GM21825 (cell line): Measurements from ENCODE around the gene ATP6V0A1.

ENCODE experiments used
- ATAC-seq: cut with Tn5 transposase; IDR thresholded peaks from one replicate; pipeline ENCODE4 v1.9.1; 2021; ENCODE audit warnings: mild to moderate bottlenecking, moderate library complexity; ENCODE audit not compliant: unreplicated experiment

ATP6V0A1 gene

DNA sequence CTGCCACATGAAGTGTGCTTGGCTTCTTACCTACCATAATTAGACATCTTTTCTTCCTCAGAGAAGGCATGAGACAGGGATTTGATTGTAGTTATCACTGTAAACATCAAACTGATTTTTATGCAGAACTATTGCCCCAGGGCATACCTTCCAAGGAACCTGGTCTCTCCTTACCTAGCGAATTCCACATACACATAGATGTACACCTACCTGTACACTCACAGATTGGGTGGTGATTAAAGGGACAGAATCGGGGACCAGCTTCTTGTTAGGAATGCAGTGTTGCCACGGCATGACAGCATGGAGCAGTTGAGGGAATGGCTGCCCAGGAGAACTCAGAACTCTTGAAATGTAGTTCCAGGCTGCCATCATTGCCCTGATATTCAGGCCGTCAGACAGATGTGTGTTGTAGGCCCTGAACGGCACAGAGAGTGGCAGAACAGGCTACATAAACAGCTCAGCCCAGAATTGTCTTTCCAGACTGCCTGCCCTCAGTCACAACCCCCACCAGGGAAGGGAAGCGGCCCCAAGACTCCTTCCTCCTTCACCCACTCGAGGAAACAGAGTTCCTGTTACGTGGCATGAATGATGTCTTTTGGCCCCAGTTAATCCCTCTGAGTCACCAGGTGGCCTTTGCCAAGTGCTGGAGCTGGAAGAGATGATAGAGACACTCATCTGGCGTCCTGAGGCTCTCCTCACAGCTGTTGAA lies 59.5 kb downstream of the ATP6V0A1 start:
- ATAC-seq, result no peak

DNA sequence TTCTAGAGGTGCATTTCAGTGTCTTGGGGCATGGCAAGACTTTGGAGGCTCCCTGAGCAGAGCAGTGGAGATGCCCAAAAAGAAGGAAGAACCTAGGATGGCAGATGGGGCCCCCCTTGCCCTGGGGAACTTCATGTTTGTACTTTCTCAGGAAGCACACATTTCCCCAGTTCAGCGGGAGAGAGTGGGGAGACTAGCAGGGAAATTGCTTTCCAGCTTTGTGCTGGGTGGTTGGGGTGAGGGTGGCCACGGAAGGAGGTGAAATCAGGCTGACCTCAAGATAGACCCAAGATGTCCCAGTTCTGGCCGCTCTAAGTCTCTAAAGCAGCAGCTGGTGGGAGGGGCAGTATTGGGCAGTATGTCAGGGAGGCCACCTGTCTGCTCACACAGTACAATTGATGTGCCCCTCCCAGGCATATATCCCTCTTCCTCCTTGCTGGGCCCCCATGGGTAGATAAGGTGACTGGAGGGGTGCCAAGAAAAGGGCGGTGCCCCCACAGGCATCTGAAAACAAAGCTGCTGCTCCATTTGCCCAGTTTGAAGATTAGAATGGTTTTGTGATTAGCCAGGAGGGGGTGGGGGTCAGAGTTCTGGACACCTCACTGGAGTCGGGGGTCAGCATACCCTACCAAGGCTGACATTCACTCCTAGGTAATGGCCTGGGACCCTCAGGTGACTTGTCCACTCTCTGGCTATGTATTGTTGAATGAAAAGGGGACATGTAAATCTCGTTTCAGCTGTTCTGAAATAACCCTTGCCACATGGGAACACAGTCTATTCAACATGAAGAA lies 60.3 kb downstream of the ATP6V0A1 start:
- no peak for ATAC-seq

- no peak for ATAC-seq
These were observed 61.1 kb downstream of the ATP6V0A1 start for GRCh38 chr17:42519546-42520491.

DNA sequence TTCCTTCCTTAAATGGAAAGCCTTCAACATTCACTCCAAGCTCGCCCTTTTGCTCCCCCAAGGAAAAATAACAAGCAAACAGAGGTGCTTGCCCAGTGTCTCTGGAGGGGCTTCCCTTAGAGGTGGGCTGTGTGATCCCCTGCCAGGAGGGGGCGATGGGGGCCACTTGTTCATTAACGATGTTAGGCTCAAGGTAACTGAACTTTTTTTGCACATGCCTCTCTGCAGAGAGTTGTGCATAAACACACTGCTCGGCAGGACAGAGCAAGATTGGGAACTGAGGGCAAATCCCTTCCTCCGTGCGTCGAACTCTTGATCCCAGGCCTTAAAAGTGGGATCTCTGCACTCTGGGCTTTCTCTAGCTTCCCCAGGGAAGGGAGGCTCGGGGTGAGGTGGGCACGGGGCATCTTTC lies 61.9 kb downstream of the ATP6V0A1 start:
- ATAC-seq, result no peak

- no peak for ATAC-seq
These were observed 62.4 kb downstream of the ATP6V0A1 start for GRCh38 chr17:42521036-42521435.

DNA sequence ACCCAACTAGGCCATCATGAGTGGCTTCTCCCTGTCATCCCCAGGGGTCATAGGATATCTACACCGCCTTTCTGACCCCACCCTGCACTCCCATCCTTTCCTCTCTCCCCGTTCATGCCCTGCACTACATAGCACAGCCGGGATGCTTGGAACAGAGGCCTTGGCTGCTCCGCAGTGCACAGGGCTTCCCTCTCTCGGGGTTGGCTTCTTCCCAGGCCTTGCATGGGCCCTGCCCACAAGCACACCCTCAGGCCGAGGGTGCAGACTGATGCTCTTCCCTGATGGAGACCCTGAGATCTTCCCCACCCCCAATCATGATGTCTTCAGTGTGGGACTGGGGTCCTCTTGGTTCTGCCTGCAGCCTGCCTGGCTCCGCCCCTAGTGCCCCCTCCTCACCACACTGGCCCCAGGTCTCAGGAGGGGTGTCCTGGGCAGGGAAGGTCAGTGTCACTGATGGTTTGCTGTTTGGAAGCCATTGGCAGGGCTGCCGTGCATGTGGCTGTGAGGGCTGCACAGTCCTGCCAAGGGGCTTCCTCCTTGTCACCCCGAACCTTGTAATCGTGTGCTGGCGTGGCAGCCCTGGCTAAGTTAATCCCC lies 63.1 kb downstream of the ATP6V0A1 start:
- ATAC-seq, result no peak

GRCh38 chr17:42522263-42522790 lies 63.6 kb downstream of the ATP6V0A1 start:
- no peak for ATAC-seq

GRCh38 chr17:42522798-42523278 lies 64.2 kb downstream of the ATP6V0A1 start:
- ATAC-seq, result no peak

GRCh38 chr17:42525221-42525620 lies 66.5 kb downstream of the ATP6V0A1 start:
- no peak for ATAC-seq

DNA sequence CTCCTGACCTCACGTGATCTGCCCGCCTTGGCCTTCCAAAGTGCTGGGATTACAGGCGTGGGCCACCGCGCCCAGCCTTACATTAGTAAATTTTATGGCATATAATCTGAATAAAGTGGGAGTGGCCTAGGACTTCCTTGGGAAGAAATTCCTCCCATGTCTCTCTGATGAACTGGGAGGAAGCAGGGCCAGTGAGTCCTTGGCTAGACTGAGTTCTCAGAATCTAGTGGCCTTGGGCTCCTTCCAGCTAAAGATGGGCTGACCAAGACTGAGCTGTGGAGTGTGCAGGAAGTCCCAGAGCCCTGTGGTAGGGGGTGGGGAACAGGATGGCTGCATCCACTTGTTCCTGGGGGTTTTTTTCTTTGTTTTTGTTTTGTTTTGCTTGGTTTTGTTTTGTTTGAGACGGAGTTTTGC lies 67.4 kb downstream of the ATP6V0A1 start:
- ATAC-seq, result no peak

DNA sequence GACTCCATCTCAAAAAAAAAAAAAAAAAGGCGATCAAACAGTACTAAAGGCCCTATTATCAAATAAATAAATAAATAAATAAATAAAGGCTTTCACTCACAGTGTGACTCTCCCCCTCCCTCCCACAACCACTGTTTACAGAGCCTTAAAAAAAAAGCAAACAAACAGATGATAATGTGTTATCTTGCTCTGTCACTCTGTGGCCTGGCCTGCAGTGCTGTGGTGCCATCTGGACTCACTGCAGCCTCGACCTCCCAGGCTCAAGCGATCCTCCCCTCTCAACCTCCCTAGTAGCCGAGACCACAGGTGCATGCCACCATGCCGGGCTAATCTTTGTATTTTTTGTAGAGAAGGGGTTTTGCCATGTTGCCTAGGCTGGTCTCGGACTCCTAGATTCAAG lies 69.3 kb downstream of the ATP6V0A1 start:
- ATAC-seq, result no peak

DNA sequence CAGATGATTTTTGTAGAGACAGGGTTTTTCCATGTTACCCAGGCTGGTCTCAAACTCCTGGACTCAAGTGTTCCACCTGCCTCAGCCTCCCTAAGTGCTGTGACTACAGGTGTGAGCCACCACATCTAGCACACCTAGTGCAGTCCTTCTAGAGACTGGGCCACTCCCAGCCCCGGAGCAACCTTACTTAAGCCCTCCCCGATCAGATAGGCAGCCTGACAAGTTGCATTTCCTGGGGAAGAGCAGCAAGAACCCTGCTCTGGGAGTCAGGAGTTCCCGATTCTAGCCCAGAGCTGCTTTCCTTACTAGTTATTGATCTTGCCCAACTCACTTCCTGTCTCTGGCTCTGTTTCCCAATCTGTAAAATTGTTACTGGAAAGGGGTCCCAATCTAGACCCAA lies 70.4 kb downstream of the ATP6V0A1 start:
- ATAC-seq, result no peak

DNA sequence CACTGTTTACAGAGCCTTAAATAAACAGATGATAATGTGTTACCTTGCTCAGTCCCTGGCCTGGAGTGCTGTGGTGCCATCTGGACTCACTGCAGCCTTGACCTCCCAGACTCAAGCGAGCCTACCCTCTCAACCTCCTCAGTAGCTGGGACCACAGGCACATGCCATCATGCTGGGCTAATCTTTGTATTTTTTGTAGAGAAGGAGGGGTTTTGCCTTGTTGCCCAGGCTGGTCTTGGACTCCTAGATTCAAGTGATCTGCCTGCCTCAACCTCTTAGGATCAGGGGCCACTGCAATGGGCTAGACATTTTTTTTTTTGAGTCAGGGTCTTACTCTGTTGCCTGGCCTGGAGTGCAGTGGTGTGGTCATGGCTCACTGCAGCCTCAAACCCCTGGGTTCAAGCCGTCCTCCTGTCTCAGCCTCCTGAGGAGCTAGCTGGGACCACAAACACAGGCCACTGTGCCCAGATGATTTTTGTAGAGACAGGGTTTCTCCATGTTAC lies 72.3 kb downstream of the ATP6V0A1 start:
- ATAC-seq, result no peak

DNA sequence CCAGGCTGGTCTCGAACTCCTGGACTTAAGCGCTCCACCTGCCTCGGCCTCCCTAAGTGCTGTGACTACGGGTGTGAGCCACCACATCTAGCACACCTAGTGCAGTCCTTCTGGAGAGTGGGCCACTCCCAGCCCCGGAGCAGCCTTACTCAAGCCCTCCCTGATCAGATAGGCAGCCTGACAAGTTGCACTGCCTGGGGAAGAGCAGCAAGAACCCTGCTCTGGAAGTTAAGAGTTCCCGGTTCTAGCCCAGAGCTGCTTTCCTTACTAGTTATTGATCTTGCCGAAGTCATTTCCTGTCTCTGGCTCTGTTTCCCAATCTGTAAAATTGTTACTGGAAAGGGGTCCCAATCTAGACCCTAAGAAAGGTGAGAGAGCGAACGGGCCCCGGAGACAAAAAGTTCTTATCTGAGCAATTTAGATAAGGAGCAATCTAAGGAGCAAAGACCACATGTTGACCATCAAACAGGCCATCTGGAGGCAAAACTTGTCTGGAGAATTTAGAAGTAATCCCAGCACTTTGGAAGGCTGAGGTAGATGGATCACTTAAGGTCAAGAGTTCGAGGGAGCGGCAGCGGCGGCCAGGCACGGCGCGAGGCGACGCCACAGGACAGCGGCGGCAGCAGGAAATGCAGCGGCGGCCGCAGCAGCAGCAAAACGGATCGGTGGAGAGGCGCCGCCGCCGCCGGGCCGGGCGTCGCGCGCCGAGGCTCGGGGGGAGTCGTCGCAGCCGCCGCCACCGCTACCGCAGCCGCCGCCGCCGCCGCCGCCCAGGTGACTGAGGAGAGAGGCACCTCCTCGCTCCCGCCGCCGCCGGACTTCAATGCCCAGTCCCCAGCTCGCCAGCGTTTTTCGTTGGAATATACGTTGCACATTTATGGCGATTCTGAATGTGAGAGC lies 73.0 kb downstream of the ATP6V0A1 start:
- ATAC-seq, result no peak

DNA sequence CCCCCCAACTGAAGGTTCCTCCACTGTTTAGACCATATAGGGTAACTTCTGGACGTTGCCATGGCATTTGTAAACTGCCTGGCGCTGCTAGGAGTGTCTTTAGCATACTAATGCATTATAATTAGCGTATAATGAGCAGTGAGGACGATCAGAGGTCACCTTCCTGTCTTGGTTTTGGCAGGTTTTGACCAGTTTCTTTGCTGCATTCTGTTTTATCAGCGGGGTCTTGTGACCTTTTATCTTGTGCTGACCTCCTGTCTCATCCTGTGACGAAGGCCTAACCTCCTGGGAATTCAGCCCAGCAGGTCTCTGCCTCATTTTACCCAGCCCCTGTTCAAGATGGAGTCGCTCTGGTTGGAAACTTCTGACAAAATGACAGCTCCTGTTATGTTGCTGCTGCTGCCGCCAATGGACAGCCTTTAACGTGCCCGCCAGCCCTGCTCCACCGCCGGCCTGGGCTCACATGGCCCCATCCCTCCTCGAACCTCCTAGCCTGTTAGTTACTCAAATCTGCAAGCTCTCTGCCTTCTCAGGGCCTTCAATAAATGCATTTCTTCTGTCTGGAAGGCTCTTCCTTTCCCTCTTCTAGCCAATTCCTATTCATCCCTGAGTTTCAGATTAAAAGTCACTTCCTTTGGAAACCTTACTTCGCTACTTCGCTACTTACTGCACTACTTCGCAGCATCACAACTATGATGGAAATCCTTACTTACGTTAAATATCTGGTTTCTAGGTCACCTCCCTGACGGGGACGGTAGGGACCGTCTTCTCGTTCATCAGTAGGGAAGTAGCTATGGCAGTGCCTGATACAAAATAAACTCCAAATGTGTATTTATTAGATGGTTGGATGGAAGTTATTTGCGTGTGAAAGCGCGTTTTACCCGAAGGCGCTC lies 76.7 kb downstream of the ATP6V0A1 start:
- no peak for ATAC-seq

GRCh38 chr17:42536048-42536371 lies 77.3 kb downstream of the ATP6V0A1 start, which contains the start of gene NAGLU:
Gene NAGLU (plus strand): TSS chr17:42536241. CDS start chr17:42536273, 32 bp downstream.
- peak; percentile 72 for ATAC-seq

DNA sequence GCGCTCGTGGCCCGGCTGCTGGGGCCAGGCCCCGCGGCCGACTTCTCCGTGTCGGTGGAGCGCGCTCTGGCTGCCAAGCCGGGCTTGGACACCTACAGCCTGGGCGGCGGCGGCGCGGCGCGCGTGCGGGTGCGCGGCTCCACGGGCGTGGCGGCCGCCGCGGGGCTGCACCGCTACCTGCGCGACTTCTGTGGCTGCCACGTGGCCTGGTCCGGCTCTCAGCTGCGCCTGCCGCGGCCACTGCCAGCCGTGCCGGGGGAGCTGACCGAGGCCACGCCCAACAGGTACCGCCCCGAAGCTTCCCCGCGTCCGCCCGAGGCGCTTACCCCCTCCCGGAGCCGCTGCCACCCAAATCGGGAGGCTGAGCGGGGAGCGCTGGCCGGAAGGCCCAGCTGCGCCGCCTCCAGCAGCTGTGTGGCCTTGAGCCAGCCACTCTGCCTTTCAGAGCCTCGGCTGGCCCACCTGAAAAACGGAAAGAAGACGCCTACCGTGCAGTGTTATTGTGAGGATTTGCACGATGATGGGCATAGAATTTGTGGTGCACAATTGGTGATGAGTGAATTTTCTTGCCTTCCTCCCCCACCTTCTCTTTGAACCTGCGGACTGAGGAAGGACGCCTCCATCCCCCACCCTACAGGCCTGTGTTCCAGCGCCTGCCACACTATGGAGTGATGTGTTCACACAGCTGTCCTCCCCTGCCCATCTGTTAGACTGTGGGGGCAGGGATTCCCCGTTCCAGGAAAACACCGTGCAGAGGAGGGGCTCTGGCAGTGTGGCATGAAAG lies 77.9 kb downstream of the ATP6V0A1 start:
- peak; percentile 59 for ATAC-seq
